Measurements from ENCODE around the gene EXOC2.

DNA sequence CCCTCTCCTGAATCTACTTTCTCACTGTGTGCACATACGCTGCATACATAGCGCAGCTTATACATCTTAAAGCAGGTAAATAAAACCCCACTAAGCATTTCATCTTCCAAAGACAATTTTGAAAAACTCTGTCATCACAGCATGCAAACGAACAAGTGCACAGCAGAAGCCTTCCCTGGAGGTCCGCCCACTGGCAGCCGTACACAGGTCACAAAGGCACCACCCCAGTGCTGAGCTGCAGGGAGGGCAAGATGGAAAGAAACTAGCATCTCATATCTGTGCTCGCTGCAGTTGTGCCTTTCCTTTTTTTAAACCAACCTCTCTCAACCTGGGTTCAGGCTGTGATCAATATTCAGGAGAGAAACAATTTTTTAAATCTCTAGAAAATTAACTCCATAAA is 109.3 kb downstream of the EXOC2 start:
- TF ChIP-seq CTCF (IDR thresholded peaks at IDR 0.05) (no peak), POLR2AphosphoS5 (IDR thresholded peaks at IDR 0.05; ENCODE audit: low read depth, low read length) (no peak), SIN3A (IDR thresholded peaks at IDR 0.05; ENCODE audit: borderline replicate concordance, insufficient read depth, low read depth, low read length) (no peak)

Measured in Panc1 (cell line).